SK-N-SH (cell line): ENCODE results near the gene RBMS3. TPM values are rescaled to one million over a fixed set of nuclear protein-coding genes. Genes with fewer than 3 reads are reported as not detected.

Experiments used
- CTCF ChIA-PET: fragments of 300-600, 350-600 bp; formaldehyde crosslinking; extraction: SDS; loops from one replicate; lab custom pipeline; 2021; lab: Yijun Ruan, JAX
- POLR2A ChIA-PET: fragments of 350-600 bp; sonication (Branson Sonifier 250); formaldehyde crosslinking; extraction: SDS; loops from one replicate; lab custom pipeline; 2020; ENCODE audit warnings: antibody characterized with exemption, inconsistent platforms; lab: Yijun Ruan, JAX
- DNase-seq: peaks from one replicate; pipeline ENCODE4 v3.0.0; 2012
- H2AFZ ChIP-seq: fragments of 200-600 bp; sonication (generic); 2 replicates; pipeline ENCODE4 v1.8.1; 2016; ENCODE audit warnings: antibody characterized with exemption, mild to moderate bottlenecking, low read depth
- H3F3A ChIP-seq: fragments of 200-600 bp; sonication (generic); replicated peaks from 2 replicates; pipeline ENCODE3; 2016; ENCODE audit warnings: antibody characterized with exemption, mild to moderate bottlenecking; ENCODE audit not compliant: insufficient read depth
- H3K27ac ChIP-seq, 2 experiments: fragments of 200-500 bp in 1 of 2; fragments of 200-600 bp in 1 of 2; sonication (Bioruptor generic) in 1 of 2; sonication (generic), shearing (Covaris generic) in 1 of 2; 2 replicates each; pipeline versions ENCODE4 v1.5.1 to v1.6.1; 2014 to 2016; ENCODE audit warnings: low read depth in 2 of 2, inconsistent platforms in 1 of 2, low read length in 1 of 2, mild to moderate bottlenecking in 1 of 2, mixed read lengths in 1 of 2
- H3K27me3 ChIP-seq: fragments of 200-600 bp; sonication (generic), shearing (Covaris generic); 2 replicates; pipeline ENCODE4 v1.6.1; 2016; ENCODE audit warnings: mixed run types; ENCODE audit not compliant: insufficient read depth
- H3K36me3 ChIP-seq, 2 experiments: fragments of 200-500 bp in 1 of 2; fragments of 200-600 bp in 1 of 2; sonication (Bioruptor generic) in 1 of 2; sonication (generic) in 1 of 2; replicated peaks in 1 of 2; 2 replicates each; pipeline versions ENCODE3 to v1.5.1; 2014 to 2016; ENCODE audit warnings: low read length in 1 of 2, mild to moderate bottlenecking in 1 of 2; ENCODE audit not compliant: insufficient read depth in 2 of 2, control insufficient read depth in 1 of 2
- H3K4me1 ChIP-seq, 2 experiments: fragments of 200-500 bp in 1 of 2; fragments of 200-600 bp in 1 of 2; sonication (Bioruptor generic) in 1 of 2; sonication (generic), shearing (Covaris generic) in 1 of 2; 2 replicates each; pipeline versions ENCODE4 v1.5.1 to v1.6.1; 2014 to 2016; ENCODE audit warnings: low read depth in 1 of 2, low read length in 1 of 2, mixed run types in 1 of 2; ENCODE audit not compliant: insufficient read depth in 2 of 2, control insufficient read depth in 1 of 2
- H3K4me2 ChIP-seq: fragments of 200-600 bp; sonication (generic), shearing (Covaris generic); 2 replicates; pipeline ENCODE4 v1.6.1; 2017; ENCODE audit warnings: mixed run types
- H3K4me3 ChIP-seq, 2 experiments: fragments of 200-500 bp in 1 of 2; fragments of 200-600 bp in 1 of 2; sonication (Bioruptor generic) in 1 of 2; sonication (generic), shearing (Covaris generic) in 1 of 2; 2 replicates each; pipeline versions ENCODE4 v1.5.1 to v1.8.1; 2014 to 2016; ENCODE audit warnings: low read depth in 2 of 2, inconsistent platforms in 1 of 2, low read length in 1 of 2, mild to moderate bottlenecking in 1 of 2, mixed read lengths in 1 of 2, moderate library complexity in 1 of 2
- H3K79me2 ChIP-seq: fragments of 200-600 bp; sonication (generic); 2 replicates; pipeline ENCODE4 v1.8.1; 2017; ENCODE audit warnings: mild to moderate bottlenecking; ENCODE audit not compliant: insufficient read depth
- H3K9ac ChIP-seq: fragments of 200-600 bp; sonication (generic); 2 replicates; pipeline ENCODE4 v1.6.1; 2017; ENCODE audit warnings: mixed run types
- H3K9me2 ChIP-seq: fragments of 200-600 bp; sonication (generic); 2 replicates; pipeline ENCODE4 v1.6.1; 2017; ENCODE audit warnings: mixed run types
- H3K9me3 ChIP-seq: fragments of 200-600 bp; sonication (generic); 2 replicates; pipeline ENCODE4 v1.6.1; 2017; ENCODE audit warnings: mixed run types, mild to moderate bottlenecking, moderate library complexity
- H4K20me1 ChIP-seq: fragments of 200-600 bp; sonication (generic); 2 replicates; pipeline ENCODE4 v1.6.1; 2017; ENCODE audit warnings: mild to moderate bottlenecking, mixed run types; ENCODE audit not compliant: insufficient read depth
- CHD2 ChIP-seq: fragments of 150-350 bp; IDR thresholded peaks from 2 replicates; pipeline ENCODE4 v1.6.1; 2018; ENCODE audit warnings: low read length; ENCODE audit not compliant: partially characterized antibody
- FOSL2 ChIP-seq: IDR thresholded peaks from 2 replicates; pipeline ENCODE4 v1.4.0; 2012; ENCODE audit warnings: low read depth, mild to moderate bottlenecking, moderate library complexity, borderline replicate concordance
- NFIC ChIP-seq: IDR thresholded peaks from 2 replicates; pipeline ENCODE4 v1.4.0; 2012; ENCODE audit warnings: borderline replicate concordance
- TAF1 ChIP-seq: IDR thresholded peaks from 2 replicates; pipeline ENCODE4 v1.6.1; 2012; ENCODE audit warnings: low read depth, mild to moderate bottlenecking, low read length, moderate library complexity, borderline replicate concordance
- WGBS: methylation state at CpG from one replicate; pipeline ENCODE4 v1.1.6; 2017; ENCODE audit warnings: low lambda C conversion rate; 5-methylcytosine and 5-hydroxymethylcytosine counted together
- polyA plus RNA-seq, 3 experiments: library from polyadenylated mRNA; depleted of rRNA; stranded (reverse); fragments of >200 nt; gene quantifications; 2 replicates each; pipeline ENCODE4 v1.2.3, GENCODE V29; 2012
- TF ChIP-seq, protein P1 (sequence below): IDR thresholded peaks from 2 replicates; pipeline ENCODE4 v1.6.1; 2012; ENCODE audit warnings: mild to moderate bottlenecking, low read depth, low read length, moderate library complexity
- TF ChIP-seq, protein P2 (sequence below): IDR thresholded peaks from 2 replicates; pipeline ENCODE4 v1.4.0; 2012; ENCODE audit warnings: low read depth, borderline replicate concordance
- TF ChIP-seq, protein P3 (sequence below): IDR thresholded peaks from 2 replicates; pipeline ENCODE4; 2012

RBMS3 gene
- polyA plus RNA-seq, 1 of the 3 experiments (the other 2 are of a cell fraction), result 8.2 TPM

DNA sequence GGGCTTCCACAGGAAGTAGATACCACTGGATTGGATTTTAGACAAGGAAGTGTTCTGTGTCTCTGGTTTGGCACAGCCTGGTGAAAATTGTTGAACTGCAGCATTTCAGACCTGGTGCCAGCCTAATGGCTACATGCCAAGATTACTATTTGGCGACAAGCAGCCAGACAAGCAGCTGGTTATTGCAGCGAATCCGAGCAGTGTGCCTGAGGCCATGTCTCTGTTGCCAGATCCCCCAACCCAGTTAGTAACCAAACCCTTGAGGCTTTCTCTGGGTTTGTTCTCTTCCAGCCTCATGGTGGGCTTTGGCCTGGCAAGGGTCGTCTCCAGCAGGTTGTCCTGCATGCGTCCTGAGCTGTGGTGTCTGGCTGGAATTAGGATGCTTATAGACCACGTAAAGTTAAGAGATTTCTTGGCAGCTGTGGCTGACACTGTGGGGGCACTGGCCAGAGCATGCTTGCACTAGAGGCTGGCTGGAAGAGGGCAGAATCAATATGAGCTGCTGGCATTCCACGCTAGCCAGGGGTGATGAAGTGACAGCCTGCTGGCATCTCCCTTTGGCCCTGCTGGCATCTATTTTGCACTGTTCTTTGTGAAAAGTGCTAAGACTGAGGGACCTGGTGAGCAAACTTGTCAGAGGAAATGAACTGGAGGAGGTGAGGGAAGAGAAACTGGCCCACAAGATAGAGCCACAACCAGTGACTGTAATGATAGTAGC, 172.6 kb downstream of the RBMS3 start (continued):
- TF ChIP-seq, protein P1, sequence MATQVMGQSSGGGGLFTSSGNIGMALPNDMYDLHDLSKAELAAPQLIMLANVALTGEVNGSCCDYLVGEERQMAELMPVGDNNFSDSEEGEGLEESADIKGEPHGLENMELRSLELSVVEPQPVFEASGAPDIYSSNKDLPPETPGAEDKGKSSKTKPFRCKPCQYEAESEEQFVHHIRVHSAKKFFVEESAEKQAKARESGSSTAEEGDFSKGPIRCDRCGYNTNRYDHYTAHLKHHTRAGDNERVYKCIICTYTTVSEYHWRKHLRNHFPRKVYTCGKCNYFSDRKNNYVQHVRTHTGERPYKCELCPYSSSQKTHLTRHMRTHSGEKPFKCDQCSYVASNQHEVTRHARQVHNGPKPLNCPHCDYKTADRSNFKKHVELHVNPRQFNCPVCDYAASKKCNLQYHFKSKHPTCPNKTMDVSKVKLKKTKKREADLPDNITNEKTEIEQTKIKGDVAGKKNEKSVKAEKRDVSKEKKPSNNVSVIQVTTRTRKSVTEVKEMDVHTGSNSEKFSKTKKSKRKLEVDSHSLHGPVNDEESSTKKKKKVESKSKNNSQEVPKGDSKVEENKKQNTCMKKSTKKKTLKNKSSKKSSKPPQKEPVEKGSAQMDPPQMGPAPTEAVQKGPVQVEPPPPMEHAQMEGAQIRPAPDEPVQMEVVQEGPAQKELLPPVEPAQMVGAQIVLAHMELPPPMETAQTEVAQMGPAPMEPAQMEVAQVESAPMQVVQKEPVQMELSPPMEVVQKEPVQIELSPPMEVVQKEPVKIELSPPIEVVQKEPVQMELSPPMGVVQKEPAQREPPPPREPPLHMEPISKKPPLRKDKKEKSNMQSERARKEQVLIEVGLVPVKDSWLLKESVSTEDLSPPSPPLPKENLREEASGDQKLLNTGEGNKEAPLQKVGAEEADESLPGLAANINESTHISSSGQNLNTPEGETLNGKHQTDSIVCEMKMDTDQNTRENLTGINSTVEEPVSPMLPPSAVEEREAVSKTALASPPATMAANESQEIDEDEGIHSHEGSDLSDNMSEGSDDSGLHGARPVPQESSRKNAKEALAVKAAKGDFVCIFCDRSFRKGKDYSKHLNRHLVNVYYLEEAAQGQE, result no peak
- TF ChIP-seq TAF1, result no peak
- TF ChIP-seq NFIC, result peak; percentile 91
- TF ChIP-seq, protein P2, sequence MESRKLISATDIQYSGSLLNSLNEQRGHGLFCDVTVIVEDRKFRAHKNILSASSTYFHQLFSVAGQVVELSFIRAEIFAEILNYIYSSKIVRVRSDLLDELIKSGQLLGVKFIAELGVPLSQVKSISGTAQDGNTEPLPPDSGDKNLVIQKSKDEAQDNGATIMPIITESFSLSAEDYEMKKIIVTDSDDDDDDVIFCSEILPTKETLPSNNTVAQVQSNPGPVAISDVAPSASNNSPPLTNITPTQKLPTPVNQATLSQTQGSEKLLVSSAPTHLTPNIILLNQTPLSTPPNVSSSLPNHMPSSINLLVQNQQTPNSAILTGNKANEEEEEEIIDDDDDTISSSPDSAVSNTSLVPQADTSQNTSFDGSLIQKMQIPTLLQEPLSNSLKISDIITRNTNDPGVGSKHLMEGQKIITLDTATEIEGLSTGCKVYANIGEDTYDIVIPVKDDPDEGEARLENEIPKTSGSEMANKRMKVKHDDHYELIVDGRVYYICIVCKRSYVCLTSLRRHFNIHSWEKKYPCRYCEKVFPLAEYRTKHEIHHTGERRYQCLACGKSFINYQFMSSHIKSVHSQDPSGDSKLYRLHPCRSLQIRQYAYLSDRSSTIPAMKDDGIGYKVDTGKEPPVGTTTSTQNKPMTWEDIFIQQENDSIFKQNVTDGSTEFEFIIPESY, result no peak

DNA sequence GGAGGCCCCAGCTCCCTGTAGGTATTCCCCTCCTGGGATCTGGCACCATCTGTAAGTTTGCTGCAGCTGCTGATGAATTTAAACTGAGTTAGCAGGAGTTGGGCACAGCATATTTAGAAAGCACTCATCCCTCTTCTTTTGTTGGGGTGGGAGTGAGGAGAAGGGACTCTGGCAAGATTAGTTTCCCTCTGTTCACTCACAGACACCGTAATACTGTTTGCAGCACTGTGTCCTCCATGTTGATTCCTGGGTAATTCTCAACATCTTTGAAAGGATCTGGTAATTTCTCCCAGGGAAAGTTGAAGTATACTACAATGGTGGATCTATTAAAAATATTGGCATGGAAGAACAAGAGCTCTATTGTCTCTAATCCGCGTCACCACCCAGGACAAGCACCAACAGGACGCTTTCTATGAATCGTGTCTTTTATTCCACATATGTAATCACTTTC, 173.3 kb downstream of the RBMS3 start:
- Histone ChIP-seq H3K4me2 (peak overlapping the region; percentile 54), H2AFZ (no peak overlapping the region), H3K27me3 (no peaks in the 10 kb centered on the region), H3K36me3 (peaks cover 5 to 16% of the 10 kb centered on the region in 2 experiments), H3K27ac (peak overlapping the region; percentile 51 to 99; a peak in 3 of 4 replicates), H3K4me1 (peaks cover 24 to 38% of the 10 kb centered on the region in 2 experiments), H3K9me2 (no peaks in the 10 kb centered on the region), H3F3A (peaks cover 4% of the 10 kb centered on the region), H3K4me3 (no peak overlapping the region)
- TF ChIP-seq, protein P3, sequence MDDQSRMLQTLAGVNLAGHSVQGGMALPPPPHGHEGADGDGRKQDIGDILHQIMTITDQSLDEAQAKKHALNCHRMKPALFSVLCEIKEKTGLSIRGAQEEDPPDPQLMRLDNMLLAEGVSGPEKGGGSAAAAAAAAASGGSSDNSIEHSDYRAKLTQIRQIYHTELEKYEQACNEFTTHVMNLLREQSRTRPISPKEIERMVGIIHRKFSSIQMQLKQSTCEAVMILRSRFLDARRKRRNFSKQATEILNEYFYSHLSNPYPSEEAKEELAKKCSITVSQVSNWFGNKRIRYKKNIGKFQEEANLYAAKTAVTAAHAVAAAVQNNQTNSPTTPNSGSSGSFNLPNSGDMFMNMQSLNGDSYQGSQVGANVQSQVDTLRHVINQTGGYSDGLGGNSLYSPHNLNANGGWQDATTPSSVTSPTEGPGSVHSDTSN, result no peak
- TF ChIP-seq FOSL2 (no peak), CHD2 (no peak)
- TF ChIP-seq, protein P2, result no peak
- TF ChIP-seq, all 33 proteins: peak for 0
- Histone ChIP-seq H4K20me1 (no peaks in the 10 kb centered on the region), H3K79me2 (peaks cover 20% of the 10 kb centered on the region), H3K9me3 (no peaks in the 10 kb centered on the region), H3K9ac (no peak overlapping the region)
- POLR2A ChIA-PET, result interaction anchor here (1.4 kb wide), 1 partner anchor 119 kb away, joined by 4 read pairs; no protein-coding TSS in a partner anchor
- no peak for DNase-seq
- CTCF ChIA-PET, result interaction anchor here (1.3 kb wide), 1 partner anchor 18 kb away, joined by 3 read pairs; no protein-coding TSS in a partner anchor
- WGBS, result 86% methylated on average over 5 of the region's 5 CpGs
